Measurements from ENCODE around the gene PHYHD1. TPM values are rescaled to one million over a fixed set of nuclear protein-coding genes. Genes with fewer than 3 reads are reported as not detected.

PHYHD1 gene
- total and polyA plus RNA-seq, 5 experiments from 2014 or later, result 2.6 to 8.2 (median 6.9) TPM

GRCh38 chr9:128913048-128913900, 7.5 kb upstream of the PHYHD1 start:
- Mint-ChIP-seq H3K36me3 (peaks cover 0 to 49% (median 22%) of the 10 kb centered on the region in 3 donors), H3K4me1 (peaks cover 24 to 55% (median 38%) of the 10 kb centered on the region in 4 donors), H3K27me3 (no peaks in the 10 kb centered on the region), H3K9me3 (no peaks in the 10 kb centered on the region), H3K4me3 (peak overlapping the region in 7 of 10 donors; percentile 8 to 78 (median 28)), H3K27ac (peak overlapping the region; percentile 24 to 95 (median 83))
- DNase-seq (no peak), ATAC-seq (no peak)
- POLR2A ChIA-PET, result interaction anchor here (0.6 to 1.4 kb wide), 2 partner anchors 10 to 315 kb away, joined by 3 to 7 read pairs; no protein-coding TSS in a partner anchor

DNA sequence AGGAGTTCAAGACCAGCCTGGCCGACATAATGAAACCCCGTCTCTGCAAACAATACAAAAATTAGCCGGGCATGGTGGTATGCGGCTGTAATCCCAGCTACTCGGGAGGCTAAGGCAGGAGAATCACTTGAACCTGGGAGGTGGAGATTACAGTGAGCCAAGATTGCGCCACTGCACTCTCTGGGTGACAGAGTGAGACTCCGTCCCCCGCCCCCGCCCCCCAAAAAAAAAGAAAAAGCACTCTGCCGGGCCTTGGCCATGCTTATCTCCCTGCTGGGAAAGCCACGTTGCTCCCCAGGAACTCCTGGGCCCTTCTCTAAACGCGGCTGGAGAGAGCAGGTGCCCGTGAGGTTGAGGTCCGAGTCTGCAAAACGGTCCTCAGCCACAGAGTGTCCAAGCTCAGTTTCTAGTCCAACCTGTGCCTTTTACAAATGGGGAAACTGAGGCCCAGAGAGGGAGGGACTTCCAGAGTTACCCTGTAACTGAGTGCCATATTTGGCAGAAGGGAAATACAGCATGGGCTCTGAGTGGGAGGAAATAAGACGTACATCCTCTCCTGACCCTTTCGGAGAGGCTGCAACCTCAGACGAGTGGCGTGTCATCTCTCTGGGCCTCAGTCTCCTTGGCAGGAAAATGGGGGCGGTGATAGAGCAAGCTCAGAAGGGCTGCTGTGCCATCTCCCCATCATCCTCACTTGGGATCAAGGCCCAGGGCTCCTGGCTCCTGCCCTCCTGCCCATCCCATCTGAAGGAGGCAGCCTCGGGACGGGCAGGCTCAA, 6.6 kb upstream of the PHYHD1 start:
- H3K27me3 Mint-ChIP-seq, result no peaks in the 10 kb centered on the region
- DNase-seq (no peak), ATAC-seq (no peak)
- peak overlapping the region in 3 of 10 donors; percentile 24 to 33 (median 25) for H3K27ac Mint-ChIP-seq
- peaks cover 0 to 40% (median 13%) of the 10 kb centered on the region in 3 donors for H3K36me3 Mint-ChIP-seq
- peak overlapping the region in 1 of 10 donors; percentile 10 for H3K4me3 Mint-ChIP-seq
- peaks cover 21 to 51% (median 39%) of the 10 kb centered on the region in 4 donors for H3K4me1 Mint-ChIP-seq
- no peaks in the 10 kb centered on the region for H3K9me3 Mint-ChIP-seq
- POLR2A ChIA-PET, result interaction anchor here (0.6 to 3.1 kb wide), 2 partner anchors 11 to 314 kb away, joined by 3 to 19 read pairs; no protein-coding TSS in a partner anchor

DNA sequence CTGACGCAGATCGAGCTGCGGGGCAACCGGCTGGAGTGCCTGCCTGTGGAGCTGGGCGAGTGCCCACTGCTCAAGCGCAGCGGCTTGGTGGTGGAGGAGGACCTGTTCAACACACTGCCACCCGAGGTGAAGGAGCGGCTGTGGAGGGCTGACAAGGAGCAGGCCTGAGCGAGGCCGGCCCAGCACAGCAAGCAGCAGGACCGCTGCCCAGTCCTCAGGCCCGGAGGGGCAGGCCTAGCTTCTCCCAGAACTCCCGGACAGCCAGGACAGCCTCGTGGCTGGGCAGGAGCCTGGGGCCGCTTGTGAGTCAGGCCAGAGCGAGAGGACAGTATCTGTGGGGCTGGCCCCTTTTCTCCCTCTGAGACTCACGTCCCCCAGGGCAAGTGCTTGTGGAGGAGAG, 4.6 kb upstream of the PHYHD1 start:
- DNase-seq (no peak), ATAC-seq (no peak)
- POLR2A ChIA-PET, result interaction anchor here (3.1 kb wide), 1 partner anchor 13 kb away, joined by 19 read pairs; no protein-coding TSS in a partner anchor
- H3K27me3 Mint-ChIP-seq, result no peaks in the 10 kb centered on the region
- peaks cover 0 to 35% (median 7%) of the 10 kb centered on the region in 3 donors for H3K36me3 Mint-ChIP-seq
- H3K9me3 Mint-ChIP-seq, result no peaks in the 10 kb centered on the region
- H3K4me3 Mint-ChIP-seq, result no peak overlapping the region
- H3K4me1 Mint-ChIP-seq, result peaks cover 14 to 39% (median 29%) of the 10 kb centered on the region in 4 donors
- H3K27ac Mint-ChIP-seq, result no peak overlapping the region

DNA sequence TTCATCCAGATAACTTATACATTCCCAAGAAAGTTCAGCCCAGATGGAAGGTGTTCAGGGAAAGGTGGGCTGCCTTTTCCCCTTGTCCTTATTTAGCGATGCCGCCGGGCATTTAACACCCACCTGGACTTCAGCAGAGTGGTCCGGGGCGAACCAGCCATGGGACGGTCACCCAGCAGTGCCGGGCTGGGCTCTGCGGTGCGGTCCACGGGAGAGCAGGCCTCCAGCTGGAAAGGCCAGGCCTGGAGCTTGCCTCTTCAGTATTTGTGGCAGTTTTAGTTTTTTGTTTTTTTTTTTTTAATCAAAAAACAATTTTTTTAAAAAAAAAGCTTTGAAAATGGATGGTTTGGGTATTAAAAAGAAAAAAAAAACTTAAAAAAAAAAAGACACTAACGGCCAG, 4.0 kb upstream of the PHYHD1 start:
- H3K9me3 Mint-ChIP-seq, result no peaks in the 10 kb centered on the region
- POLR2A ChIA-PET, result interaction anchor here (3.1 kb wide), 1 partner anchor 14 kb away, joined by 19 read pairs; no protein-coding TSS in a partner anchor
- no peaks in the 10 kb centered on the region for H3K27me3 Mint-ChIP-seq
- H3K4me1 Mint-ChIP-seq, result peaks cover 13 to 36% (median 27%) of the 10 kb centered on the region in 4 donors
- H3K4me3 Mint-ChIP-seq, result no peak overlapping the region
- ATAC-seq, result no peak
- peaks cover 0 to 35% (median 7%) of the 10 kb centered on the region in 3 donors for H3K36me3 Mint-ChIP-seq
- DNase-seq, result no peak
- H3K27ac Mint-ChIP-seq, result no peak overlapping the region

- POLR2A ChIA-PET, result interaction anchor here (3.1 kb wide), 1 partner anchor 14 kb away, joined by 19 read pairs; no protein-coding TSS in a partner anchor
- H3K9me3 Mint-ChIP-seq, result no peaks in the 10 kb centered on the region
- no peaks in the 10 kb centered on the region for H3K27me3 Mint-ChIP-seq
- H3K4me1 Mint-ChIP-seq, result peaks cover 10 to 33% (median 25%) of the 10 kb centered on the region in 4 donors
- DNase-seq (no peak), ATAC-seq (no peak)
- H3K36me3 Mint-ChIP-seq, result peaks cover 0 to 35% (median 7%) of the 10 kb centered on the region in 3 donors
- H3K4me3 Mint-ChIP-seq, result no peak overlapping the region
- peak overlapping the region in 2 of 10 donors; percentile 5 to 15 for H3K27ac Mint-ChIP-seq
These were observed 3.5 kb upstream of the PHYHD1 start for GRCh38 chr9:128917151-128917849.

GRCh38 chr9:128918921-128919320, 1.9 kb upstream of the PHYHD1 start:
- Mint-ChIP-seq H3K27me3 (no peaks in the 10 kb centered on the region), H3K36me3 (peaks cover 0 to 26% (median 7%) of the 10 kb centered on the region in 3 donors)

DNA sequence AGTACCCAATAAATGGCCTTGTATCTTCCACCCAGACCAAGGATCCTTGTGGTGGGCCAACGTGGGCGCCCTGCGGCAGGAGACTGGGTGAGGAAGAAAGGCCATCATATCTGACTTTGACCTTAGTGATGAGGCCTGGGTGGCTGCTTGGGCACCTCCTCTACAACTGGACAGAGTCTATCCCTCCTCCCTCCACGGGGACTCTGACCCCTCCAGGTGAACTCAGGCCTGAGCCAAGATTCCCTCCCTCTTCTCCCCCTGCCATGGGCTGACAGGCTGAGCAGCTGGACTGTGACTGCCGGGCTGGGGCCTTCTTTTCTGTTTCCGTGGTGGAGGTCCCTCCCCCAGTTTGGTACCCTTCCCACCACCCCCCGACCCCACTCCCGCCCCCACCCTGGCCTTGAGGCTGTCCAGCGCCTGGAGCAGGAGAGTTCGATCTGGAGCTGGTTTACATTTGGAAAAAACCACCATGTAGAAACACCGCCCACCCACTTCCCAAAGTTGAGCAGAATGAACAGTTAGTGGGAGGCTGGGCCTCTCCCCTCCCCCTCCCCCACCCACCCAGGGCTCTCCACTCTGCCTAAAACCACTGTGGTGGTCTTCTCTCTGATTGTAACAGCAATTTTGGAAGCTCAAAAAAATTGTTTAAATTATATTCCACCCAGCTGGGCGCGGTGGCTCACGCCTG, 1.2 kb upstream of the PHYHD1 start:
- POLR2A ChIA-PET, result interaction anchor here (0.8 to 5.1 kb wide), 2 partner anchors 18 to 101 kb away, joined by 3 to 31 read pairs; partner anchors contain the start of gene ENDOG

More at GRCh38 chr9:128918921-128919320, 1.9 kb upstream of the PHYHD1 start:
- Mint-ChIP-seq H3K4me1 (peaks cover 2 to 27% (median 16%) of the 10 kb centered on the region in 4 donors), H3K27ac (peak overlapping the region in 7 of 10 donors; percentile 7 to 84 (median 66)), H3K9me3 (no peaks in the 10 kb centered on the region), H3K4me3 (peak overlapping the region in 1 of 10 donors; percentile 25)
- ATAC-seq (no peak), DNase-seq (no peak)
- POLR2A ChIA-PET, result interaction anchor here (1.2 kb wide), 1 partner anchor 16 kb away, joined by 3 read pairs; no protein-coding TSS in a partner anchor

DNA sequence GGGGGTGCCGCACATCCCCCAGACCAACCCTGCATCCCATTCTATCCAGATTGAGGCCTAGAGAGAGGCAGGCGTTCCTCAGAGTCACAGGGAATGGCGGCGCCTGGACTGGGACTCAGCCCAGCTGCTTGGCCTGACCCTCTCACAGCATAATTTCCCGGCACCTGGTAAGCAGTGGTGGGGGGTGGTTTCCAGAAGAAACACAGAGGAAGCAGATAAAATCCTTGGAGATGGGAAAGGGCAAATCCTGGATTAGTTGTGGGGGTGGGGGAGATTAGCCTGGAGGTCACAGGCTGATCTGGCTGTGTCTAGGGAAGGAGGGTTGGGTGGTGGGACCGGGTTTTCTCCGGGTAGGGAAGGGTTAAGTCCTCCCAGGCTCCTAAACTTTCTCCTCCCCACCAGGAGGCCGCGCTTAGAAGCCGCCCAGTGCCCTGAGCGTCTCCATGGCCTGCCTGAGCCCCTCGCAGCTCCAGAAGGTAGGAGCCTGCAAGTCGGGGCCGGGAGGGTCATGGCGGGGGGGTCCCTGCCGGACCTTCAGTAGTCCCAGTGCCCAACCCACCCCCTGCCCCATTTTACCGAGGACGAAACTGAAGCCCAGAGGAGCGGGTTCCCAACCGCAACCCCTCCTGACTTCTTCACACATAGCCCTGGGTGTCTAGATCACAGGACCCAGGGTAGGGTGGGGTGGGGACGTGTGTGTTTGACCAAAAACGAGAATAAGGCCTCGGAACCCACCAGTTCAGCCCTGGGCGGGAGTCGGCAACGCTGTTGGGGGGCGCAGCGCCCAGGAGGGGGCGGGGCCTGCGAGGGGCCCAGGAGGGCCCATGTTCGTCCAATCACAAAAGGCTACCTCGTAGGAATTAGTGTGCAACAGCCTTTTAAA, 1.3 kb downstream of the PHYHD1 start:
- no peaks in the 10 kb centered on the region for H3K27me3 Mint-ChIP-seq
- H3K9me3 Mint-ChIP-seq, result no peaks in the 10 kb centered on the region
- peak overlapping the region in 9 of 10 donors; percentile 48 to 92 (median 78) for H3K27ac Mint-ChIP-seq
- ATAC-seq (peak; percentile 81 to 95), DNase-seq (peak in 9 of 10 donors; percentile 8 to 69 (median 31))
- peaks cover 8 to 25% (median 16%) of the 10 kb centered on the region in 4 donors for H3K4me1 Mint-ChIP-seq
- peak overlapping the region; percentile 41 to 84 (median 76) for H3K4me3 Mint-ChIP-seq
- peaks cover 0 to 12% (median 3%) of the 10 kb centered on the region in 3 donors for H3K36me3 Mint-ChIP-seq
- POLR2A ChIA-PET, result interaction anchor here (0.6 to 5.1 kb wide), 8 partner anchors 13 to 91 kb away, joined by 3 to 31 read pairs (median 6); partner anchors contain the start of gene KYAT1

More for the DNA sequence above, 1.2 kb upstream of the PHYHD1 start:
- ATAC-seq (no peak), DNase-seq (no peak)
- no peaks in the 10 kb centered on the region for H3K27me3 Mint-ChIP-seq
- peaks cover 2 to 21% (median 16%) of the 10 kb centered on the region in 4 donors for H3K4me1 Mint-ChIP-seq
- H3K27ac Mint-ChIP-seq, result peak overlapping the region in 8 of 10 donors; percentile 24 to 84 (median 66)
- no peak overlapping the region for H3K4me3 Mint-ChIP-seq
- H3K36me3 Mint-ChIP-seq, result peaks cover 0 to 25% (median 7%) of the 10 kb centered on the region in 3 donors
- H3K9me3 Mint-ChIP-seq, result no peaks in the 10 kb centered on the region

DNA sequence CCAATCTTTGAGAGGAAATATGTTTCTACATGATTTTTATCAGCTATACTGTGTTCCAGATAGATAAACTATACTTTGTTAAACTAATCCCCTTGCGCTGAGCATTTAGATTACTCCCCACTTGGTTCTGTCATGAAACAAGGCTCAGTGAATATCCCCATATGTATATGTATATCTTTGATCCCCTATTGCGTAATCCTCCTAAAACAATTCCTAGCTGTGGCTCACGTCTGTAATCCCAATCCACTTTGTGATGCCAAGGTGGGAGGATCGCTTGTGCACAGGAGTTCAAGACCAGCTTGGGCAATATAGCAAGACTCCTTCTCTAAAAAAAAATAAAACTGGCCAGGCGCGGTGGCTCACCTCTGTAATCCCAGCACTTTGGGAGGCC, 2.7 kb downstream of the PHYHD1 start:
- Mint-ChIP-seq H3K27ac (peak overlapping the region in 5 of 10 donors; percentile 4 to 77 (median 43)), H3K27me3 (no peaks in the 10 kb centered on the region), H3K4me3 (peak overlapping the region in 7 of 10 donors; percentile 18 to 78 (median 39)), H3K9me3 (no peaks in the 10 kb centered on the region), H3K4me1 (peaks cover 10 to 34% (median 24%) of the 10 kb centered on the region in 4 donors), H3K36me3 (no peaks in the 10 kb centered on the region)
- POLR2A ChIA-PET, result interaction anchor here (0.5 to 5.1 kb wide), 6 partner anchors 22 to 106 kb away, joined by 3 to 31 read pairs (median 5); partner anchors contain the start of genes ENDOG and KYAT1
- ATAC-seq, result no peak
- DNase-seq, result no peak

- DNase-seq (peak; percentile 23 to 78 (median 47)), ATAC-seq (peak; percentile 63 to 85)
- no peak overlapping the region for H3K4me3 Mint-ChIP-seq
- H3K27me3 Mint-ChIP-seq, result no peaks in the 10 kb centered on the region
- H3K9me3 Mint-ChIP-seq, result no peaks in the 10 kb centered on the region
- peaks cover 8 to 20% (median 14%) of the 10 kb centered on the region in 4 donors for H3K4me1 Mint-ChIP-seq
- no peaks in the 10 kb centered on the region for H3K36me3 Mint-ChIP-seq
- POLR2A ChIA-PET, result interaction anchor here (0.6 to 2.5 kb wide), 7 partner anchors 9 to 108 kb away, joined by 3 to 12 read pairs (median 3); partner anchors contain the start of genes KYAT1 and LRRC8A
- peak overlapping the region in 7 of 10 donors; percentile 3 to 49 (median 18) for H3K27ac Mint-ChIP-seq
These were observed 7.1 kb downstream of the PHYHD1 start for GRCh38 chr9:128927731-128928411.

Measured in naive thymus-derived CD8-positive, alpha-beta T cell (primary cell).